Measurements from ENCODE around the gene NTN5.

NTN5 gene

GRCh38 chr19:48613024-48613851, 59.6 kb downstream of the NTN5 start:
- peaks cover 55% of the 10 kb centered on the region for H3K36me3 ChIP-seq (ENCODE audit: control insufficient read depth, low read length)
- H3K4me1 ChIP-seq (ENCODE audit: control insufficient read depth, low read length) = peaks cover 19% of the 10 kb centered on the region
- no peaks in the 10 kb centered on the region for H3K27me3 ChIP-seq (ENCODE audit: control insufficient read depth, low read length)
- no peak overlapping the region for H3K4me3 ChIP-seq (ENCODE audit: low read length)
- H4K20me1 ChIP-seq (ENCODE audit: control insufficient read depth, insufficient read depth, low read depth, low read length) = peaks cover 19% of the 10 kb centered on the region
- H3K79me2 ChIP-seq (ENCODE audit: control insufficient read depth, low read length) = peaks cover 26% of the 10 kb centered on the region
- H3K27ac ChIP-seq (ENCODE audit: low read depth, low read length) = no peak overlapping the region
- H3K9me3 ChIP-seq (ENCODE audit: control insufficient read depth, insufficient read depth, low read length) = no peaks in the 10 kb centered on the region
- peaks cover 28% of the 10 kb centered on the region for H3F3A ChIP-seq (ENCODE audit: control insufficient read depth, insufficient read depth)
- TF ChIP-seq CTCF (IDR thresholded peaks at IDR 0.05; ENCODE audit: low read depth, low read length, poor library complexity, severe bottlenecking) = no peak
- no peak for TF ChIP-seq EZH2phosphoT487 (IDR thresholded peaks at IDR 0.05; ENCODE audit: borderline replicate concordance, low read length)
- H3K4me2 ChIP-seq (ENCODE audit: low read length) = no peak overlapping the region
- no peaks in the 10 kb centered on the region for H3K9me2 ChIP-seq (replicated peaks; ENCODE audit: control insufficient read depth, low read length)

GRCh38 chr19:48611872-48612271, 60.9 kb downstream of the NTN5 start:
- peaks cover 6% of the 10 kb centered on the region; the same call in 1 of the 2 replicates for H4K20me1 ChIP-seq (ENCODE audit: control insufficient read depth, insufficient read depth, low read depth, low read length)
- H3F3A ChIP-seq (ENCODE audit: control insufficient read depth, insufficient read depth) = peaks cover 16% of the 10 kb centered on the region
- no peak overlapping the region for H3K4me2 ChIP-seq (ENCODE audit: low read length)
- H3K9me2 ChIP-seq (replicated peaks; ENCODE audit: control insufficient read depth, low read length) = no peaks in the 10 kb centered on the region
- no peaks in the 10 kb centered on the region for H3K27me3 ChIP-seq (ENCODE audit: control insufficient read depth, low read length)
- no peak overlapping the region for H3K4me3 ChIP-seq (ENCODE audit: low read length)
- no peak overlapping the region for H3K27ac ChIP-seq (ENCODE audit: low read depth, low read length)
- peaks cover 8% of the 10 kb centered on the region for H3K4me1 ChIP-seq (ENCODE audit: control insufficient read depth, low read length)
- no peaks in the 10 kb centered on the region for H3K9me3 ChIP-seq (ENCODE audit: control insufficient read depth, insufficient read depth, low read length)
- H3K79me2 ChIP-seq (ENCODE audit: control insufficient read depth, low read length) = peaks cover 13% of the 10 kb centered on the region
- H3K36me3 ChIP-seq (ENCODE audit: control insufficient read depth, low read length) = peaks cover 41% of the 10 kb centered on the region
- no peak for TF ChIP-seq EZH2phosphoT487 (IDR thresholded peaks at IDR 0.05; ENCODE audit: borderline replicate concordance, low read length)
- no peak for TF ChIP-seq CTCF (IDR thresholded peaks at IDR 0.05; ENCODE audit: low read depth, low read length, poor library complexity, severe bottlenecking)
